Right lung (tissue), 10 donors: Measurements from ENCODE around the gene HEPACAM. TPM values are rescaled to one million over a fixed set of nuclear protein-coding genes. Genes with fewer than 3 reads are reported as not detected.
"Not testable (repeated sequence)": the region's sequence is repeated elsewhere in the genome, so short reads cannot be mapped to it uniquely, and the experiment has no call there.

Experiments
- DNase-seq, 2 donors: peaks; one replicate each; pipeline ENCODE4 v3.0.0-alpha.2; 2013
- long read RNA-seq, 8 donors: transcript quantifications; one replicate each; lab custom pipeline, GENCODE V29; 2026
- polyA plus RNA-seq, 5 donors: library from polyadenylated mRNA; unstranded; fragments of 120-200 nt; gene quantifications; one replicate each; pipeline versions ENCODE4 v1.2.1 to v1.2.3, GENCODE V29; 2013; ENCODE audit warnings: inconsistent platforms in 1 of 5, low replicate concordance in 1 of 5; ENCODE audit not compliant: insufficient read length in 5 of 5, insufficient read depth in 1 of 5

Gene HEPACAM
- polyA plus RNA-seq = under 1 TPM in 4 of 5 donors, not detected in 1; 0.10 to 0.15 (median 0.11) TPM
- long read RNA-seq, donor 1 = 0 reads
- long read RNA-seq, donor 2 = 0 reads
- long read RNA-seq, donor 3 = 0 reads
- long read RNA-seq, donor 4 = 0 reads
- long read RNA-seq, donor 5 = 0 reads
- long read RNA-seq, donor 6 = 0 reads
- long read RNA-seq, donor 7 = 0 reads
- long read RNA-seq, donor 8 = 0 reads

- no peak for DNase-seq
Observed at GRCh38 chr11:124935548-124936514, at the start of gene HEPACAM. Gene HEPACAM, minus strand, starts transcription at chr11:124936047. Its CDS starts 41 bp downstream, at chr11:124936006.

GRCh38 chr11:124984512-124984854, 48.6 kb upstream of the HEPACAM start:
- DNase-seq = no peak

GRCh38 chr11:124983674-124984511, 48.0 kb upstream of the HEPACAM start:
- DNase-seq = no peak

- DNase-seq = no peak
Observed at GRCh38 chr11:124982043-124982442, 46.2 kb upstream of the HEPACAM start.

- no peak for DNase-seq
Observed at GRCh38 chr11:124978316-124978715, 42.5 kb upstream of the HEPACAM start.

- DNase-seq = no peak
Observed at GRCh38 chr11:124977006-124977405, 41.2 kb upstream of the HEPACAM start.

- no peak for DNase-seq
Observed at GRCh38 chr11:124976531-124976930, 40.7 kb upstream of the HEPACAM start.

GRCh38 chr11:124971810-124972209, 36.0 kb upstream of the HEPACAM start:
- no peak for DNase-seq

- DNase-seq = no peak
Observed at GRCh38 chr11:124970925-124971324, 35.1 kb upstream of the HEPACAM start.

- DNase-seq = not testable (repeated sequence)
Observed at GRCh38 chr11:124968197-124968596, 32.4 kb upstream of the HEPACAM start.

- peak; percentile 48 to 65 for DNase-seq
Observed at GRCh38 chr11:124961972-124962609, 26.2 kb upstream of the HEPACAM start.

- DNase-seq = no peak
Observed at GRCh38 chr11:124955035-124955434, 19.2 kb upstream of the HEPACAM start.

GRCh38 chr11:124954590-124954955, 18.7 kb upstream of the HEPACAM start:
- DNase-seq = no peak

- DNase-seq = peak; percentile 97 to 98
Observed at GRCh38 chr11:124953753-124954589, 18.1 kb upstream of the HEPACAM start, which contains the start of gene CCDC15. Gene CCDC15, plus strand, starts transcription at chr11:124954202. Its CDS starts 531 bp downstream, at chr11:124954733.

GRCh38 chr11:124951341-124951740, 15.5 kb upstream of the HEPACAM start:
- no peak for DNase-seq

GRCh38 chr11:124950601-124951330, 14.9 kb upstream of the HEPACAM start:
- DNase-seq = no peak

- no peak for DNase-seq
Observed at GRCh38 chr11:124946735-124947141, 10.9 kb upstream of the HEPACAM start.

GRCh38 chr11:124945826-124946225, 10.0 kb upstream of the HEPACAM start:
- DNase-seq = no peak

GRCh38 chr11:124944565-124944964, 8.7 kb upstream of the HEPACAM start:
- DNase-seq = no peak

GRCh38 chr11:124943741-124944140, 7.9 kb upstream of the HEPACAM start:
- no peak for DNase-seq
